Esophagus muscularis mucosa (tissue), 4 donors: ENCODE data around the gene SLIT1. TPM values are rescaled to one million over a fixed set of nuclear protein-coding genes. Genes with fewer than 3 reads are reported as not detected.

Experiments
- DNase-seq: peaks from one replicate; pipeline ENCODE4 v3.0.0-alpha.2; 2017; ENCODE audit errors: extremely low spot score
- H3K27ac ChIP-seq, 4 donors: fragments of 200-600 bp; sonication (generic); replicated peaks in 1 of 4; 1 replicate in 3 of 4; 2 replicates in 1 of 4; pipeline ENCODE4 v1.5.1; 2016 to 2019; ENCODE audit warnings: mild to moderate bottlenecking in 1 of 4
- H3K27me3 ChIP-seq, 4 donors: fragments of 200-600 bp; sonication (generic); one replicate each; pipeline versions ENCODE4 v1.5.1 to v1.6.0; 2016 to 2019
- H3K36me3 ChIP-seq, 4 donors: fragments of 200-600 bp; sonication (generic); one replicate each; pipeline ENCODE4 v1.5.1; 2016 to 2019
- H3K4me1 ChIP-seq, 4 donors: fragments of 200-600 bp; sonication (generic); one replicate each; pipeline ENCODE4 v1.5.1; 2016 to 2019
- H3K4me3 ChIP-seq, 4 donors: fragments of 200-600 bp; sonication (generic); 1 replicate in 2 of 4; 2 replicates in 2 of 4; pipeline ENCODE4 v1.5.1; 2016 to 2019; ENCODE audit warnings: mild to moderate bottlenecking in 4 of 4, moderate library complexity in 1 of 4
- H3K9me3 ChIP-seq, 4 donors: fragments of 200-600 bp; sonication (generic); 1 replicate in 3 of 4; 2 replicates in 1 of 4; pipeline ENCODE4 v1.5.1; 2016 to 2019
- EP300 ChIP-seq: sonication (generic); formaldehyde crosslinking; IDR thresholded peaks from one replicate; pipeline ENCODE4 v1.6.1; 2017; ENCODE audit warnings: antibody characterized with exemption
- POLR2A ChIP-seq: fragments of 450-650 bp; IDR thresholded peaks from one replicate; pipeline ENCODE4 v1.6.1; 2017; ENCODE audit warnings: antibody characterized with exemption, moderate library complexity, mild to moderate bottlenecking, low read depth
- POLR2AphosphoS5 ChIP-seq, 2 donors: sonication (generic); formaldehyde crosslinking; IDR thresholded peaks; one replicate each; pipeline ENCODE4 v1.6.1; 2017; ENCODE audit warnings: antibody characterized with exemption in 2 of 2
- WGBS: methylation state at CpG from one replicate; pipeline ENCODE4 v1.1.5; 2018; 5-methylcytosine and 5-hydroxymethylcytosine counted together
- intact Hi-C: fragments of 100-400 bp; cut with DNase I; formaldehyde crosslinking; loops from one replicate; pipeline ENCODE4 v1.15.1; 2023
- total RNA-seq, 4 donors: library from RNA; depleted of rRNA; stranded (reverse); fragments of >200 nt; gene quantifications; one replicate each; pipeline versions ENCODE4 v1.1.0 to v1.2.1, GENCODE V29; 2016
- TF ChIP-seq, protein P1 (sequence below), 3 experiments: fragments of 200-600 bp in 2 of 3; fragments of 450-650 bp in 1 of 3; sonication (generic) in 2 of 3; IDR thresholded peaks; one replicate each; pipeline ENCODE4 v1.5.1; 2017 to 2019; ENCODE audit warnings: antibody characterized with exemption in 3 of 3, mild to moderate bottlenecking in 2 of 3, moderate library complexity in 1 of 3

The SLIT1 gene
- total RNA-seq, 4 donors from 2014 or later = 0.13 to 0.42 (median 0.31) TPM

DNA sequence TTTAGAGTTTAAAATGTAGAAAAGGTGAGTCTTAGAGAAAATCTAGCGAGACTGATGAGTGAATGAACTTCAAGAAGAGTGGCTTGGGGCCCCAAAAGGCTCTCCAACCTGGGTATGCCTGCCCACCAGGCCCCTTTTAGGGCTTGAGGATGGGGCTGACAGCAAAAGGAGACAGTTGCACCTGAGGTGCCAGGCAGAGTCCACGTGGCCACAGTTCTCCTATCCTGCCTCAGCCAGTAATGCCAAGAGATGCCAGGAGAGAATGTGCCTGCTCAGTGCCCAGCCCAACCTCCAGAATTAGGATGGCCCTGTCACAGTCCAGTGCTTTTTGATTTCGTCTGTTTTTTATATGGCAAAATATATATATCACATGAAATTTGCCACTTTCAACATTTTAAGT lies 156.5 kb downstream of the SLIT1 start:
- peaks cover 3 to 15% (median 13%) of the 10 kb centered on the region in 4 donors for H3K4me1 ChIP-seq
- H3K36me3 ChIP-seq = no peaks in the 10 kb centered on the region
- H3K4me3 ChIP-seq = no peak overlapping the region
- no peaks in the 10 kb centered on the region for H3K9me3 ChIP-seq
- no peak for DNase-seq
- intact Hi-C loops = loop anchor here (5.0 to 10.0 kb wide), 3 partner anchors 194 to 654 kb away; partner anchors contain the start of gene LCOR
- no peak overlapping the region for H3K27ac ChIP-seq
- TF ChIP-seq POLR2A = no peak
- TF ChIP-seq POLR2AphosphoS5 (IDR thresholded peaks at IDR 0.05) = no peak
- TF ChIP-seq, protein P1, sequence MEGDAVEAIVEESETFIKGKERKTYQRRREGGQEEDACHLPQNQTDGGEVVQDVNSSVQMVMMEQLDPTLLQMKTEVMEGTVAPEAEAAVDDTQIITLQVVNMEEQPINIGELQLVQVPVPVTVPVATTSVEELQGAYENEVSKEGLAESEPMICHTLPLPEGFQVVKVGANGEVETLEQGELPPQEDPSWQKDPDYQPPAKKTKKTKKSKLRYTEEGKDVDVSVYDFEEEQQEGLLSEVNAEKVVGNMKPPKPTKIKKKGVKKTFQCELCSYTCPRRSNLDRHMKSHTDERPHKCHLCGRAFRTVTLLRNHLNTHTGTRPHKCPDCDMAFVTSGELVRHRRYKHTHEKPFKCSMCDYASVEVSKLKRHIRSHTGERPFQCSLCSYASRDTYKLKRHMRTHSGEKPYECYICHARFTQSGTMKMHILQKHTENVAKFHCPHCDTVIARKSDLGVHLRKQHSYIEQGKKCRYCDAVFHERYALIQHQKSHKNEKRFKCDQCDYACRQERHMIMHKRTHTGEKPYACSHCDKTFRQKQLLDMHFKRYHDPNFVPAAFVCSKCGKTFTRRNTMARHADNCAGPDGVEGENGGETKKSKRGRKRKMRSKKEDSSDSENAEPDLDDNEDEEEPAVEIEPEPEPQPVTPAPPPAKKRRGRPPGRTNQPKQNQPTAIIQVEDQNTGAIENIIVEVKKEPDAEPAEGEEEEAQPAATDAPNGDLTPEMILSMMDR (IDR thresholded peaks at IDR 0.05) = no peak
- TF ChIP-seq EP300 = no peak
- WGBS = 90% methylated on average over 3 of the region's 3 CpGs
- H3K27me3 ChIP-seq = peaks cover 0 to 8% (median 0%) of the 10 kb centered on the region in 4 donors

DNA sequence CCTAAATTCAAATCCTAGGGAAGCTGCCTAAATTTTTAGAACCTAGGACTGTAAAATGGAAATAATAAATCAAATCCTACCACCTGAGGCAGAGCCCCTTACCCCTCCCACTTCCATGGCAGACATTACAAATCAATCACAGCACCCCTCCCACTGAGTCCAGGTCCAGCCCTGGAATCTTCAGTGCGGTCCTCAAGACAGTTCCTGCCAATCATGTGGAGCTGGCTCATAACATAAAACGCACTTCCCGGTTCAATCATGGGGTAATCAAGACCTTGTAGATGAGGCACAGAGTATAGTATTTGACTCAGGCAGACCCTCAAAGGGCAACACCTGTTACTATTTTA lies 157.0 kb downstream of the SLIT1 start:
- peaks cover 0 to 8% (median 0%) of the 10 kb centered on the region in 4 donors for H3K27me3 ChIP-seq
- intact Hi-C loops = loop anchor here (5.0 to 10.0 kb wide), 3 partner anchors 194 to 654 kb away; partner anchors contain the start of gene LCOR
- H3K4me1 ChIP-seq = peaks cover 7 to 19% (median 18%) of the 10 kb centered on the region in 4 donors
- TF ChIP-seq POLR2AphosphoS5 (IDR thresholded peaks at IDR 0.05) (no peak), EP300 (no peak), POLR2A (no peak)
- TF ChIP-seq, protein P1 (IDR thresholded peaks at IDR 0.05) = no peak
- 86% methylated on average over 3 of the region's 3 CpGs for WGBS
- H3K9me3 ChIP-seq = no peaks in the 10 kb centered on the region
- H3K27ac ChIP-seq = no peak overlapping the region
- H3K4me3 ChIP-seq = no peak overlapping the region
- no peaks in the 10 kb centered on the region for H3K36me3 ChIP-seq
- no peak for DNase-seq

DNA sequence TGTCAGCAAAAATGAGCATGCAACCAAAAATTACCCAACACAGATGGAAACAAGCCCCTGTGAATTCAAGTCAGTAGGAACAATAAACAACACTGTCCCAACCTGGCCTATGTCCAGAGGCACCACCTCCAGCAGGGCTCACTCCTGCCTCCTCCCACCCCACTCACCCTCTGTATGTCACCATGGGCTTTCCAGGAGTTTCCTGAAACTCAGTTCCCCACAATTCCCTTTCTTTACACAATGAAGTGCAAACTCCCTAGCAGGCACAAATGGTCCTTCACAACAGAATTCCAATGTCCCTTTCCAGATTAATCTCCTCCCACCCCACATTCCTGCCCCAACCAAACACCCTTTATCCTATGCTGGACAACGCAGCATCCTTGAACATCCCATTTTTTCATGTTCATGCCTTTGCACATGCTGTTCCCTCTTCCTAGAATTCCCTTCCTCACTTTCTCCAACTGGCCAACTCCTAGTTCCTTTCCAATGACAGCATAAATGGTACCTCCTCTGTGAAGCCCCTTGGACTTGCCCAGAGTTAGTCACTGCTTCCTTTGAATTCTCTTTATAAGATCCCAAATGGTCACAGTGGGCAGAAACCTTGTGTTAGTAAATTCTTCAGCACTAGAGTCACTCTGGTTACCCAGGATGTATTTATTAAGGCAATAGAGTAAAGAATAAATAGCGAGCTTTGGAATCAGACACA lies 157.5 kb downstream of the SLIT1 start:
- no peak overlapping the region for H3K4me3 ChIP-seq
- no peak for DNase-seq
- TF ChIP-seq EP300 (no peak), POLR2AphosphoS5 (IDR thresholded peaks at IDR 0.05) (no peak), POLR2A (no peak)
- TF ChIP-seq, protein P1 (IDR thresholded peaks at IDR 0.05) = no peak
- no peaks in the 10 kb centered on the region for H3K9me3 ChIP-seq
- H3K27ac ChIP-seq = no peak overlapping the region
- peaks cover 0 to 8% (median 0%) of the 10 kb centered on the region in 4 donors for H3K27me3 ChIP-seq
- intact Hi-C loops = loop anchor here (5.0 to 10.0 kb wide), 3 partner anchors 193 to 653 kb away; partner anchors contain the start of gene LCOR
- H3K36me3 ChIP-seq = no peaks in the 10 kb centered on the region
- peaks cover 12 to 25% (median 22%) of the 10 kb centered on the region in 4 donors for H3K4me1 ChIP-seq
- WGBS = 90% methylated on average over 2 of the region's 2 CpGs

DNA sequence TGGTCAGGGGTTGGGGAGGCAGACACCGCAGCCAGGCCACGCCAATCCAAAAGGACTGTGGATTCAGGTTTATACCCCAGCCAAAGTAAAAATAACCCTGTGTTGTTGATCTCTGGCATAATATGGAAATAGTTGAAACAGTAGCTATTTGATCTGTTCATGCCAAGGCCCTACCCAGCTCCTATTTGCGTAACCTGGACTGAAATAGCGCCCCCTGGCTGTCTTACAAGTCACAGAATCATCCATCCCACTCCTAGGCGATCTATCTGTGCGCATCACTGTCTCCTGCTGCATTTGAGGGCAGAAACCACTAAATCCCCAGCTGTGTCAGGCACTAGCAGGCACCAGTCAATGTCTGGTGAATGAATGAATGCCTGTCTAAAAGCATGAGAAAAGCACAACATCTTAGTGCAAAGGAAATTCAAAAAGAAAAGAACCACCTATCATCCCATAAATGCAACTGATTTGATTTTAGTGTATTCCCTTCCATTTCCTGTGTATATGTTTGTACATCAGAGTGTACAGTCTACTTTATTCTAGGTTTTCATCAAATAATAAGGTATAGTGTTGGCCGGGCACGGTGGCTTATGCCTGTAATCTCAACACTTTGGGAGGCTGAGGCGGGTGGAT lies 160.0 kb downstream of the SLIT1 start:
- intact Hi-C loops = loop anchor here (5.0 to 10.0 kb wide), 3 partner anchors 191 to 651 kb away; partner anchors contain the start of gene LCOR
- no peak overlapping the region for H3K4me3 ChIP-seq
- no peaks in the 10 kb centered on the region for H3K9me3 ChIP-seq
- no peaks in the 10 kb centered on the region for H3K36me3 ChIP-seq
- TF ChIP-seq EP300 = no peak
- TF ChIP-seq, protein P1 (IDR thresholded peaks at IDR 0.05) = peak; percentile 40 to 62 (median 51)
- H3K27ac ChIP-seq = no peak overlapping the region
- H3K4me1 ChIP-seq = peaks cover 19 to 39% (median 33%) of the 10 kb centered on the region in 4 donors
- H3K27me3 ChIP-seq = no peaks in the 10 kb centered on the region
- 77% methylated on average over 9 of the region's 9 CpGs for WGBS
- no peak for DNase-seq
